Adipose tissue (tissue), 3 donors: ENCODE results near the gene C2orf49. TPM values are rescaled to one million over a fixed set of nuclear protein-coding genes. Genes with fewer than 3 reads are reported as not detected.
"Not testable (repeated sequence)": the region's sequence is repeated elsewhere in the genome, so short reads cannot be mapped to it uniquely, and the experiment has no call there.

Source experiments
- H3K27ac ChIP-seq: one replicate; pipeline ENCODE4 v1.5.1; 2013; ENCODE audit warnings: low read depth, low read length
- WGBS, 3 donors: extraction: QIAGEN DNeasy Blood & Tissue Kit; methylation state at CpG; one replicate each; pipeline ENCODE4 v1.1.7; 2013; 5-methylcytosine and 5-hydroxymethylcytosine counted together
- polyA plus RNA-seq, 3 donors: library from polyadenylated mRNA; stranded (reverse); fragments of 200-250 nt; gene quantifications; one replicate each; pipeline ENCODE4 v1.2.3, GENCODE V29; 2013
- donor health status: healthy with polysubstance abuse.
- donor health status: Bipolar disorder and iron deficiency.
- donor health status: healthy.

C2orf49 gene
- polyA plus RNA-seq, 3 donors = 8.7 to 14.1 (median 8.9) TPM

- no peak overlapping the region for H3K27ac ChIP-seq
- 81 to 92% (median 84%) methylated on average over 3 of the region's 3 CpGs for WGBS, 3 donors
Measured at GRCh38 chr2:105315314-105315713, 22.0 kb upstream of the C2orf49 start.

- 78 to 97% (median 89%) methylated on average over 3 of the region's 3 CpGs for WGBS, 3 donors
- no peak overlapping the region for H3K27ac ChIP-seq
Measured at GRCh38 chr2:105317937-105318336, 19.4 kb upstream of the C2orf49 start.

GRCh38 chr2:105320651-105321215 is 16.6 kb upstream of the C2orf49 start:
- WGBS, 3 donors = 59 to 82% (median 70%) methylated on average over 7 of the region's 7 CpGs

GRCh38 chr2:105321875-105322646 is 15.3 kb upstream of the C2orf49 start:
- WGBS, 3 donors = 90 to 93% (median 91%) methylated on average over 3 of the region's 3 CpGs
- H3K27ac ChIP-seq = no peak overlapping the region

More at GRCh38 chr2:105320651-105321215, 16.6 kb upstream of the C2orf49 start:
- no peak overlapping the region for H3K27ac ChIP-seq

GRCh38 chr2:105323111-105323510 is 14.2 kb upstream of the C2orf49 start:
- 52 to 63% (median 62%) methylated on average over 5 of the region's 5 CpGs for WGBS, 3 donors

GRCh38 chr2:105324101-105324500 is 13.2 kb upstream of the C2orf49 start:
- 55 to 83% (median 69%) methylated on average over 4 of the region's 4 CpGs for WGBS, 3 donors
- H3K27ac ChIP-seq = no peak overlapping the region

More at GRCh38 chr2:105323111-105323510, 14.2 kb upstream of the C2orf49 start:
- no peak overlapping the region for H3K27ac ChIP-seq

- WGBS, 3 donors = 61 to 90% (median 78%) methylated on average over 4 of the region's 4 CpGs
- no peak overlapping the region for H3K27ac ChIP-seq
Measured at GRCh38 chr2:105324732-105325131, 12.6 kb upstream of the C2orf49 start.

- 42 to 70% (median 47%) methylated on average over 3 of the region's 3 CpGs for WGBS, 3 donors
- H3K27ac ChIP-seq = no peak overlapping the region
Measured at GRCh38 chr2:105325389-105325963, 11.9 kb upstream of the C2orf49 start.

- 83 to 85% (median 84%) methylated on average over 3 of the region's 3 CpGs for WGBS, 3 donors
- not testable (repeated sequence) for H3K27ac ChIP-seq
Measured at GRCh38 chr2:105327271-105327670, 10.1 kb upstream of the C2orf49 start.

- H3K27ac ChIP-seq = no peak overlapping the region
- WGBS, 3 donors = 60 to 78% (median 64%) methylated on average over 2 of the region's 2 CpGs
Measured at GRCh38 chr2:105327690-105328089, 9.7 kb upstream of the C2orf49 start.

GRCh38 chr2:105328281-105329196 is 8.8 kb upstream of the C2orf49 start:
- H3K27ac ChIP-seq = no peak overlapping the region
- 16 to 26% (median 17%) methylated on average over 16 of the region's 16 CpGs for WGBS, 3 donors

GRCh38 chr2:105329197-105329554 is 8.2 kb upstream of the C2orf49 start:
- H3K27ac ChIP-seq = no peak overlapping the region
- 0 to 2% (median 0%) methylated on average over 15 to 17 of the region's 17 CpGs for WGBS, 3 donors

GRCh38 chr2:105329561-105330495 is 7.5 kb upstream of the C2orf49 start, which contains the start of gene TGFBRAP1:
TSS of gene TGFBRAP1 (minus strand) at chr2:105329735. CDS start at chr2:105308301, 21,434 bp downstream.
- H3K27ac ChIP-seq = peak within 1 kb of the TSS; percentile 34
- 2 to 3% (median 3%) methylated on average over 50 to 100 of the region's 101 CpGs for WGBS, 3 donors

GRCh38 chr2:105330681-105331375 is 6.5 kb upstream of the C2orf49 start:
- 94 to 96% (median 95%) methylated on average over 4 of the region's 4 CpGs for WGBS, 3 donors

GRCh38 chr2:105334211-105334610 is 3.1 kb upstream of the C2orf49 start:
- H3K27ac ChIP-seq = no peak overlapping the region
- 77 to 91% (median 86%) methylated on average over 4 of the region's 4 CpGs for WGBS, 3 donors

More at GRCh38 chr2:105330681-105331375, 6.5 kb upstream of the C2orf49 start:
- H3K27ac ChIP-seq = no peak overlapping the region

GRCh38 chr2:105335469-105335868 is 1.9 kb upstream of the C2orf49 start:
- WGBS, 3 donors = 88 to 93% (median 92%) methylated on average over 2 of the region's 2 CpGs
- H3K27ac ChIP-seq = no peak overlapping the region

GRCh38 chr2:105336786-105337121 is 586 bp upstream of the C2orf49 start:
- H3K27ac ChIP-seq = no peak overlapping the region
- WGBS, 3 donors = 2 to 4% (median 3%) methylated on average over 7 of the region's 7 CpGs
